OCI-M1 (cell line): ENCODE measurements around the gene SLC4A1AP.
"Not testable (repeated sequence)": the region's sequence is repeated elsewhere in the genome, so short reads cannot be mapped to it uniquely, and the experiment has no call there.

Source experiments
- DNase-seq: peaks from one replicate; lab custom pipeline; 2025; lab: John Stamatoyannopoulos, UW

The SLC4A1AP gene

DNA sequence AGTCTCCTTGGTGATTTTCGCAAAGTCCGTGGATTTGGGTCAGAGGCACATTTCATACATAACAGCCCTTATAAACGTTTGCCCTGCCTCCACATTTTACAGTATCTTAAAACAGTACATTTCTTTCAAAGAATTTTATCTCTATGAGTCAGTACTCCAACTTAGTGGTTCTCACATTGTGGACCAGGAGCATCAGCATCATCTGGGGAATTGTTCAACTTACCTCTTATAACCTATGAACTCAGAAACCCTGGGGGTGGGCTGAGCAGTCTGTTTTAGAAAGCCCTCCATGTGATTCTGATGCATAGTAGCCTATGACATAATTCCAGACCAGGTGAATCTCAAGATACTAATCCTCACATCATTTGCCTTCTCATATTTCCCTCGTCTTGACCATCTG is 12.6 kb upstream of the SLC4A1AP start:
- DNase-seq = no peak

DNA sequence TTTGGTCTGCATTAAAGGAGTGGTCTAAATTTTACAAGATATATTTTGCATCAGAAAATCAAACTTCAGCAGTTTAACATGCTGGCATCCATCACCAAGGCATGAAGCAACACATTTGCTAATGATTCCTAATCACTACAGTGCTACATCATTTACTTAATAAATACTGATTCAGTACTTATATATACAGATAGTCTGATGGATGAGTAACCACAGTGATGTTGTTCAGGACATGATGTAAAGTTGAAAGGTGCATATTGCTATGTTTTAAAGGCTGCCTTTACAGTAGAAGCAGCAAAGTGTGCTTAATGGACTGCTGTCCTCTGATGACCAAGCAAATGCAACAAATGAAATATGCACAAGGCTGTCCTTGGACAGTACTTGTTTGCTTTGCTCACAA is 11.3 kb upstream of the SLC4A1AP start:
- no peak for DNase-seq

DNA sequence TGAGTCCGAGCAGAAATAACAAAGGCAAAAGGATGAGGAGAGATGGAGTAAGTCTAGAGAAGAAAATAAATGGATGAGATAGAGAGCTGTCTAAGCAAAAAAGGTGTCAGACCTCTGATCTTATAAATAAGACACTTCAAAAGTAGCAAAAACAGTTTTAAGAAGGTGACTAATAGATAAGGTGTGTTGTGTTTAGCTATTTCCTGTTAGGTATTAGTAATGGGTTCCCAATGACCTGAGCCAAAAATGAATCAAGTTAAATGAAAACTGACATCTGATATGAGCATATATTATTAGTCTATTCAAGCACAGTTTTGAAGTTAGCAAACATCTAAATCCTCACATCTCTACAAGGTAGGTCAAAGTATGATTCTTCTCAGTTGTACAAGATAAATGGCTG is 10.9 kb upstream of the SLC4A1AP start:
- DNase-seq = no peak

DNA sequence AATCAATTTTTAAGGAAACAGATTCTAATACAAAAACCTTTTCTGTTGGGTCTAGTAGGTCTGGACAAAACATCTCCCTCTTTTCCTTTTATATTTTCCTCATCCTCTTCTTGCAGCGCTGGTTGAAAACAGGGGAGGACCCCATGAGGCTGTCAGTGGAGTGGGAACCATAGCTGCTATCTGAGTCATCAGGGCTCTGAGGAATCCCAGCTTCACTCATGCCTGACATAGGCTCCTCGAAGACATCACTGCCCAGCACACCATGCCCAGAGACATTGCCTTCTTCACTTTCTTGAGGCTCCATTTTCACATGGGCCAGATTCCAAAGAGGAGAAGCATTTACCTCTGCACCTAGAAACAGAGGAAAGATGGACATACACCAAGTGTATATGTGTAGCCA is 10.3 kb upstream of the SLC4A1AP start:
- no peak for DNase-seq

- DNase-seq = no peak
Observed at GRCh38 chr2:27655155-27655951, 8.3 kb upstream of the SLC4A1AP start.

DNA sequence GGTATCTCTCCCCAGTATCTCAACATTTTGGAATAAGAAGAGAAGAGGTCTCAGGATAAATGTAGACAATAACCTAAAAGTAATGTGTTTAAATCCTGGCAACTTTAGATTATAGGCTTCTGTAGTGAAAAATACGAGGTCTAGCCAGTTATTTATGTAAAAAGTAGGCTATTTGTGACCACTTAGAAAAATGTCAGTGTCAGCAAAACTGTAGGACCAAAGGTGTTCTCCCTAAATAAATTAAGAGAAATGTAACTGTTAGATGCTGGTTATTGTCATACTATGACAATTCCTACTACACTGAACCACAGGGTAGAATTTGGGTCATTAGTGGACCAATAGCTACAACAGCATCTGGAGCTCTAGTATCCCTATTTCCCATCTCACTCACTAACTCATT is 2.3 kb upstream of the SLC4A1AP start:
- DNase-seq = no peak

GRCh38 chr2:27664154-27664574 is 475 bp downstream of the SLC4A1AP start:
- DNase-seq = peak; percentile 38

GRCh38 chr2:27664622-27665363 is 1.1 kb downstream of the SLC4A1AP start:
- DNase-seq = peak; percentile 29

- DNase-seq = peak; percentile 72
Observed at GRCh38 chr2:27667446-27667845, 3.8 kb downstream of the SLC4A1AP start.

GRCh38 chr2:27671235-27671634 is 7.5 kb downstream of the SLC4A1AP start:
- no peak for DNase-seq

GRCh38 chr2:27672723-27673486 is 9.2 kb downstream of the SLC4A1AP start:
- no peak for DNase-seq

- DNase-seq = no peak
Observed at GRCh38 chr2:27680571-27680970, 16.9 kb downstream of the SLC4A1AP start.

- no peak for DNase-seq
Observed at GRCh38 chr2:27681841-27682240, 18.2 kb downstream of the SLC4A1AP start.

DNA sequence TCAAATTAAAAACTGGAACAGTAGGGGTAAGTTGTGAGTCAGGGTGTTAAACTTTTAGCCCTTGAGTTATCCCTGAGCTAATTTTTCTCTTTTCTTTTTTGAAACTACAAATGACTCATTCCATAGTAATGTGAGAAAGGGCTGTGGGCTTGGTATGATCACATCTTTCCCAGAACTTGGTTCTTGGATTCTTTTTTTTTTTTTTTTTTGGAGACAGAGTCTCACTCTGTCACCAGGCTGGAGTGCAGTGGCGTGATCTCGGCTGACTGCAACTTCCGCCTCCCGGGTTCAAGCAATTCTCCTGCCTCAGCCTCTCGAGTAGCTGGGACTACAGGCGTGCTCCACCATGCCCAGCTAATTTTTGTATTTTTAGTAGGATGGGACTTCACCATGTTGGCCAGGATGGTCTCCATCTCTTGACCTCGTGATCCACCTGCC is 18.7 kb downstream of the SLC4A1AP start:
- DNase-seq = not testable (repeated sequence)

GRCh38 chr2:27683390-27684071 is 19.8 kb downstream of the SLC4A1AP start:
- peak; percentile 95 for DNase-seq

GRCh38 chr2:27685006-27685405 is 21.3 kb downstream of the SLC4A1AP start:
- DNase-seq = not testable (repeated sequence)

DNA sequence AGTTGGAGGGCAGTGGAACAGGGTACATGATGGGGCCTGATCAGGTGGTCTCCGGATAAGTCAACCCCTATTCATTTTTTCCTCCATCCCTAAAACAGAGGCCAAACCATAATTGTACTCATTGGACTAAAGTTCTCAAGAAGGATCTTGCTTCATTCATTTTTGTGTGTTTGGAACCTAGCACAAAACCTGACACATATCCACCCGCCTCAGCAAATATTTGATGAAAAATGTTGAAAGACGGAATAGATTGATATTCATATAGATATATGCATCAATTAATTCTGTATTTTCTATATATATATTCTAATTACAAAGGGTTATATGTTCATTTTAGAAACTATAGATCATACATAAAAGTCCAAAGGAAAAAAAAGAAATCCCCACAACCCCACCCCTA is 21.9 kb downstream of the SLC4A1AP start:
- no peak for DNase-seq

DNA sequence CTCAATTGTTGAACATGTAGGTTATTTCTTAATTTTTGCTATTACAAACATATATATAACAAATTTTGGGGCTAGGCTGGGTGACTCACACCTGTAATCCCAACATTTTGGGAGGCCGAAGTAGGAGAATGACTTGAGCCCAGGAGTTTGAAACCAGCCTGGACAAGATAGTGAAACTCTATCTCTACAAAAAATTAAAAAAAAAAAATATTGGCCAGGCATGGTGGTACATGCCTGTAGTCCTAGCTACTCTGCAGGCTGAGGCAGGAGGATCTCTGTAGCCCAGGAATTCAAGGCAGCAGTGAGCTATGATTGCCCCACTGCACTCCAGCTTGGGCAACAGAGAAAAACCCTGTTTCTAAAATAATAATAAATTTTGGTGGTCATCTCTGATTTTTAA is 23.5 kb downstream of the SLC4A1AP start:
- no peak for DNase-seq

GRCh38 chr2:27689424-27689823 is 25.7 kb downstream of the SLC4A1AP start:
- DNase-seq = no peak

DNA sequence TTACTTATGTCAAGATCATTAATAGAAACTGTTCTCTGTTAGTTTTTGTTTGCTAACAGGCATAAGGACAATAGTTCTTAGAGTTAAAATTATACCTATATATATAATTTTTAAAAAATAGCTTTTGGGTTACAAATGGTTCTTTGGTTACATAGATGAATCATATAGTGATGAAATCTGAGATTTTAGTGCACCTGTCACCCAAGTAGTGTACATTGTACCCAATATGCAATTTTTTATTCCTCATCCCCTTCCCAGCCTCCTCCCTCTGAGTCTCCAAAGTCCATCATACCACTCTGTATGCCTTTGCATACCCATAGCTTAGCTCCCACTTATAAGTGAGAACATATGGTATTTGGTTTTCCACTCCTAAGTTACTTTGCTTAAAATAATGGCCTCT is 26.4 kb downstream of the SLC4A1AP start:
- no peak for DNase-seq

DNA sequence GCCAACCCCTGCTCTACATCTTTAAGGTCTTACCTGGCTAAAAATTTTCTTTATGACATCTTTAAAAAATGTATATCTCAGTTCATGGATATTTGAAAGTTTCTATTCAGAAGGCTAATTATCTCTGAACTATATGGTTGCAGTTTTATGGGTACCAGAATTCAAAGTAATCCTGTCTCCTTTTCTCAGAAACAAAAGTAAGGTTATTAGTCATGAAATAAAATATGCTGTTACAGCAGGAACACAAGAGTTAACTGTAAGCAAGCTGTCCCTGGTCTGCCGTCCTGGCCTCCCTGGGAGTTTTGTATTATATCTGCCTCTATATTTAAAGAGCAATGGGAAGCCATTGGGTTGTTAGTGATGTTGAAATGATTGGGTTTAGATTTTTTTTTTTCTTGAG is 34.0 kb downstream of the SLC4A1AP start:
- no peak for DNase-seq

DNA sequence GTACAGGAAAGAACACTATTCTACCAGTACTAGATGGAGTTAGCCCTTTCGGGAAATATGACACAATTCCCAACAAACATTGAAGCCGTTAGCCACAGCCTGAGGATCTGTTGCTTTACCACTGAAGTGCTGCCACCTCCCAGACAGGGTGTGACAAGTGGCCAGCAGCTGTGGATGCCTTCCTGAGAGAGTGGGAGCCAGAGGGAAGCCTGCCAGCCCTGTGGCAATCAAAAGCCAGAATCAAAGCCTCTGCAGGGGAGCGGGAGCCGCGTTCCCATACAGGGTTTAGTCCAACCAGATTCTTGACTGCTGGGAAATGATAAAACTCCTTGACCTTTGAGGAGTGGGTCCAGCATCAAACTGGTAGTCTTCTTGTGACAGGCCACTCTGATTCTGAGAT is 38.0 kb downstream of the SLC4A1AP start:
- DNase-seq = no peak
